Sigmoid colon (tissue), 7 donors: Measurements from ENCODE around the gene ACOT4. TPM values are rescaled to one million over a fixed set of nuclear protein-coding genes. Genes with fewer than 3 reads are reported as not detected.
"Not testable (repeated sequence)": the region's sequence is repeated elsewhere in the genome, so short reads cannot be mapped to it uniquely, and the experiment has no call there.

ENCODE experiments used
- DNase-seq: peaks from one replicate; pipeline ENCODE4 v3.0.0-alpha.2; 2019
- H3K27ac ChIP-seq, 4 donors: fragments of 200-600 bp; sonication (generic); one replicate each; pipeline ENCODE4 v1.5.1; 2016 to 2019; ENCODE audit warnings: mild to moderate bottlenecking in 1 of 4
- H3K27me3 ChIP-seq, 3 donors: fragments of 200-600 bp; sonication (generic); one replicate each; pipeline ENCODE4 v1.5.1; 2019; ENCODE audit warnings: mild to moderate bottlenecking in 1 of 3
- H3K36me3 ChIP-seq, 4 donors: fragments of 200-600 bp; sonication (generic); one replicate each; pipeline ENCODE4 v1.5.1; 2016 to 2019
- H3K4me1 ChIP-seq, 4 donors: fragments of 200-600 bp; sonication (generic); one replicate each; pipeline ENCODE4 v1.5.1; 2017 to 2019
- H3K4me3 ChIP-seq, 4 donors: fragments of 200-600 bp; sonication (generic); one replicate each; pipeline ENCODE4 v1.5.1; 2017 to 2019; ENCODE audit warnings: mild to moderate bottlenecking in 2 of 4, moderate library complexity in 1 of 4
- H3K9me3 ChIP-seq, 4 donors: fragments of 200-600 bp in 3 of 4; sonication (generic) in 3 of 4; one replicate each; pipeline versions ENCODE4 v1.5.1 to v1.6.1; 2013 to 2019
- EP300 ChIP-seq, 4 donors: sonication (generic); formaldehyde crosslinking; IDR thresholded peaks; one replicate each; pipeline ENCODE4 v1.6.1; 2017; ENCODE audit warnings: antibody characterized with exemption in 4 of 4
- POLR2A ChIP-seq, 2 donors: fragments of 450-650 bp; IDR thresholded peaks; one replicate each; pipeline ENCODE4 v1.6.1; 2016; ENCODE audit warnings: antibody characterized with exemption in 2 of 2, mild to moderate bottlenecking in 2 of 2, moderate library complexity in 2 of 2
- POLR2AphosphoS5 ChIP-seq, 4 donors: sonication (generic); formaldehyde crosslinking; IDR thresholded peaks; one replicate each; pipeline ENCODE4 v1.6.1; 2017; ENCODE audit warnings: antibody characterized with exemption in 4 of 4
- WGBS, 2 donors: extraction: QIAGEN DNeasy Blood & Tissue Kit; methylation state at CpG; one replicate each; pipeline ENCODE4 v1.1.7; 2013; 5-methylcytosine and 5-hydroxymethylcytosine counted together
- intact Hi-C: fragments of 100-400 bp; cut with DNase I; formaldehyde crosslinking; loops from one replicate; pipeline ENCODE4 v1.15.1; 2023
- polyA plus RNA-seq, 3 donors: library from polyadenylated mRNA; stranded (reverse); fragments of 200-250 nt; gene quantifications; one replicate each; pipeline ENCODE4 v1.2.3, GENCODE V29; 2013
- total RNA-seq, 4 donors: library from RNA; depleted of rRNA; stranded (reverse); fragments of >200 nt; gene quantifications; one replicate each; pipeline ENCODE4 v1.1.0, GENCODE V29; 2016
- TF ChIP-seq, protein P1 (sequence below), 4 experiments: fragments of 450-650 bp in 3 of 4; fragments of 200-600 bp in 1 of 4; IDR thresholded peaks; one replicate each; pipeline ENCODE4 v1.5.1; 2016 to 2019; ENCODE audit warnings: antibody characterized with exemption in 4 of 4, mild to moderate bottlenecking in 3 of 4, moderate library complexity in 2 of 4
- donor health status: healthy with polysubstance abuse.
- donor health status: Bipolar disorder and iron deficiency.
- donor health status: healthy.

The ACOT4 gene
- total and polyA plus RNA-seq, 7 donors = 0.33 to 3.7 (median 2.2) TPM

DNA sequence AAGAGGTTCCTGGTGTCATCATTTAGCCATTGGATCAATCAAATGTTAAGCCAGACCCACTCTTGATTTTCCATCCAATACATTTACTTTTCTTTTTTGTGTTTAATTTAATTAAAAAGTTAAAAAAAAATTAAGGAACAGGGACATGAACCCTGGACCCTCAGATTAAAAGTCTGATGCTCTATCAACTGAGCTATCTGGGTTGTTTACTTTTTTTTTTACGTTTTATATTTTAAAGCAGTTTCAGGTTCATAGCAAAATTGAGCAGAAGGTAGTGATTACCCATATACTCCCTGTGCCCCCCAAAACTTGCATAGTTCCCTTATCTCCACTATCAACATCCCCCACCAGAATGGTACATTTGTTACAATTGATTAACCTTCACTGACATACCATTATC lies 3.0 kb upstream of the ACOT4 start:
- Histone ChIP-seq H3K27me3 (no peaks in the 10 kb centered on the region), H3K4me1 (peaks cover 0 to 11% (median 10%) of the 10 kb centered on the region in 4 donors), H3K4me3 (no peak overlapping the region), H3K9me3 (no peaks in the 10 kb centered on the region), H3K36me3 (no peaks in the 10 kb centered on the region), H3K27ac (no peak overlapping the region)
- WGBS, 2 donors = 80 to 88% methylated on average over 1 of the region's 1 CpG
- no peak for DNase-seq
- intact Hi-C loops = no loop called here
- no peak for TF ChIP-seq EP300 (IDR thresholded peaks at IDR 0.05)
- TF ChIP-seq POLR2AphosphoS5 (IDR thresholded peaks at IDR 0.05) = no peak
- no peak for TF ChIP-seq POLR2A (IDR thresholded peaks at IDR 0.05)
- TF ChIP-seq, protein P1, sequence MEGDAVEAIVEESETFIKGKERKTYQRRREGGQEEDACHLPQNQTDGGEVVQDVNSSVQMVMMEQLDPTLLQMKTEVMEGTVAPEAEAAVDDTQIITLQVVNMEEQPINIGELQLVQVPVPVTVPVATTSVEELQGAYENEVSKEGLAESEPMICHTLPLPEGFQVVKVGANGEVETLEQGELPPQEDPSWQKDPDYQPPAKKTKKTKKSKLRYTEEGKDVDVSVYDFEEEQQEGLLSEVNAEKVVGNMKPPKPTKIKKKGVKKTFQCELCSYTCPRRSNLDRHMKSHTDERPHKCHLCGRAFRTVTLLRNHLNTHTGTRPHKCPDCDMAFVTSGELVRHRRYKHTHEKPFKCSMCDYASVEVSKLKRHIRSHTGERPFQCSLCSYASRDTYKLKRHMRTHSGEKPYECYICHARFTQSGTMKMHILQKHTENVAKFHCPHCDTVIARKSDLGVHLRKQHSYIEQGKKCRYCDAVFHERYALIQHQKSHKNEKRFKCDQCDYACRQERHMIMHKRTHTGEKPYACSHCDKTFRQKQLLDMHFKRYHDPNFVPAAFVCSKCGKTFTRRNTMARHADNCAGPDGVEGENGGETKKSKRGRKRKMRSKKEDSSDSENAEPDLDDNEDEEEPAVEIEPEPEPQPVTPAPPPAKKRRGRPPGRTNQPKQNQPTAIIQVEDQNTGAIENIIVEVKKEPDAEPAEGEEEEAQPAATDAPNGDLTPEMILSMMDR (IDR thresholded peaks at IDR 0.05) = no peak

DNA sequence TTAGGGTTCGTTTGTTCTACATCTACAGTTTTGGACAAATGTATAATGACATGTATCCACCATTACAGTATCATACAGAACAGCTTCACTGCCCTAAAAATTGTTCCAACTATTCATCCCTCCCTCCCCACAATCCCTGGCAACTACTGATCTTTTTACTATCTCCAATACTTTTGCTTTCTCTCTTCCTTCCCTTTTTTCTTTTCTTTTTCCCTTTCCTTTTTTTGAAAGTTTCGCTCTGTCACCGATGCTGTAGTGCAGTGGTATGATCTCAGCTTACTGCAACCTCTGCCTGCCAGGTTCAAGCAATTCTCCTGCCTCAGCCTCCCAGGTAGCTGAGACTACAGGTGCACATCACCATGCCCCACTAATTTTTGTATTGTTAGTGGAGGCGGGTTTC lies 2.6 kb upstream of the ACOT4 start:
- no peaks in the 10 kb centered on the region for H3K9me3 ChIP-seq
- H3K27ac ChIP-seq = no peak overlapping the region
- no peak for DNase-seq
- H3K4me3 ChIP-seq = no peak overlapping the region
- H3K27me3 ChIP-seq = no peaks in the 10 kb centered on the region
- H3K4me1 ChIP-seq = peaks cover 0 to 11% (median 10%) of the 10 kb centered on the region in 4 donors
- TF ChIP-seq POLR2A (IDR thresholded peaks at IDR 0.05) (no peak), POLR2AphosphoS5 (IDR thresholded peaks at IDR 0.05) (no peak), EP300 (IDR thresholded peaks at IDR 0.05) (no peak)
- TF ChIP-seq, protein P1 (IDR thresholded peaks at IDR 0.05) = no peak
- H3K36me3 ChIP-seq = no peaks in the 10 kb centered on the region
- WGBS, 2 donors = 89 to 90% methylated on average over 4 of the region's 4 CpGs
- intact Hi-C loops = no loop called here

DNA sequence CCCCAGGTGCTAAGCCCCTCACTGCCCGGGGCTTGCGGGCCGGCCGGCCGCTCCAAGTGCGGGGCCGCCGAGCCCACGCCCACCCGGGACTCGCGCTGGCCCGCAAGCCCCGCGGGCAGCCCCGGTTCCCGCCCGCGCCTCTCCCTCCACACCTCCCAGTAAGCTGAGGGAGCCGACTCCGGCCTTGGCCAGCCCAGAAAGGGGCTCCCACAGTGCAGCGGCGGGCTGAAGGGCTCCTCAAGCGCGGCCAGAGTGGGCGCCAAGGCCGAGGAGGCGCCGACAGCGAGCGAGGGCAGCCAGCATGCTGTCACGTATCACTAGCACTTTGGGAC lies 1.0 kb upstream of the ACOT4 start:
- WGBS, 2 donors = 96 to 97% methylated on average over 32 of the region's 32 CpGs
- DNase-seq, H3K4me3 ChIP-seq, H3K36me3 ChIP-seq, H3K9me3 ChIP-seq, intact Hi-C loops, H3K27me3 ChIP-seq, H3K27ac ChIP-seq: not testable (repeated sequence)
- peaks cover 0 to 11% (median 10%) of the 10 kb centered on the region in 4 donors for H3K4me1 ChIP-seq

DNA sequence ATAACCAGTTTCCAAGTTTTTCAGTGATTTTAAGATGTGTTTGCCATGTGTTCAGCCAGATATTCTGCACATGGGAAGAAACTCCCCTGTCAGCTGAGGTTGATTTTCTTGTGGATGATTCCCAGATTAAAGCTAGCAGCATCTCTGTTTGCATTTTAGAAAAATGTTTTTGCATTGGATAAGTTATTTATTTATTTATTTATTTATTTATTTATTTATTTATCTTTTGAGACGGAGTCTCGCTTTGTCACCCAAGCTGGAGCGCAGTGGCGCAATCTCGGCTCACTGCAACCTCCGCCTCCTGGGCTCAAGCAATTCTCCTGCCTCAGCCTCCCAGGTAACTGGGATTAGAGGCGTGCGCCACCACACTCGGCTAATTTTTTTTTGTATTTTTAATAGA lies 2.8 kb downstream of the ACOT4 start:
- H3K27me3 ChIP-seq = no peaks in the 10 kb centered on the region
- no peaks in the 10 kb centered on the region for H3K9me3 ChIP-seq
- TF ChIP-seq, protein P1 (IDR thresholded peaks at IDR 0.05) = no peak
- TF ChIP-seq POLR2A (IDR thresholded peaks at IDR 0.05) = no peak
- TF ChIP-seq POLR2AphosphoS5 (IDR thresholded peaks at IDR 0.05) = no peak
- TF ChIP-seq EP300 (IDR thresholded peaks at IDR 0.05) = no peak
- no peak overlapping the region for H3K4me3 ChIP-seq
- intact Hi-C loops = no loop called here
- no peak overlapping the region for H3K27ac ChIP-seq
- peaks cover 0 to 11% (median 10%) of the 10 kb centered on the region in 4 donors for H3K4me1 ChIP-seq
- no peak for DNase-seq
- WGBS, 2 donors = 93 to 97% methylated on average over 9 of the region's 9 CpGs
- H3K36me3 ChIP-seq = no peaks in the 10 kb centered on the region

DNA sequence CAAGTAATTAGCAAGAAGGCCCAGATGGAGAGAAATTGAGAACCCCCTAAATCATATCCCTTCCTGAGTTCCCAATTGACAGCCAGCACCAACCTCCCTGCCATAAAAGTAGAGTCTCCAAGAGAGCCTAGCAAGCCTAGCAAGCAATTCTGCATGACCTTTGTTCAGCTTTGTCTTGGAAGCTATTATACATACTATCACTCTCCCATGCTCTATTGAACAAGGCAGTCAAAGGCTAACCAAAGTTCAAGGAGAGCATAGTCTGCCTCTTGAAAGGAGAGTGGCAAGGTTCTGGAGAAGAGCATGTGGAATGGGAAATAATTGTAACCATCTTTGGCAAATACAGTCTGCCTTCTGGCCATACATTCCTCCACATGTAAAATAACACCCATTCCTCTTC lies 7.8 kb downstream of the ACOT4 start:
- H3K27me3 ChIP-seq = no peaks in the 10 kb centered on the region
- TF ChIP-seq POLR2A (IDR thresholded peaks at IDR 0.05) (no peak), EP300 (IDR thresholded peaks at IDR 0.05) (no peak), POLR2AphosphoS5 (IDR thresholded peaks at IDR 0.05) (no peak)
- TF ChIP-seq, protein P1 (IDR thresholded peaks at IDR 0.05) = no peak
- H3K4me1 ChIP-seq = no peaks in the 10 kb centered on the region
- H3K36me3 ChIP-seq = no peaks in the 10 kb centered on the region
- H3K4me3 ChIP-seq = no peak overlapping the region
- intact Hi-C loops = no loop called here
- H3K27ac ChIP-seq = no peak overlapping the region
- no peaks in the 10 kb centered on the region for H3K9me3 ChIP-seq
- DNase-seq = peak; percentile 8
